Body of pancreas (tissue), 4 donors: ENCODE measurements around the gene TIFAB. TPM values are rescaled to one million over a fixed set of nuclear protein-coding genes. Genes with fewer than 3 reads are reported as not detected.

Experiments
- ATAC-seq: fragments of 150-250 bp; one replicate; pipeline ENCODE4 v1.9.1; 2016
- DNase-seq, 4 donors: peaks; one replicate each; pipeline ENCODE4 v3.0.0-alpha.2; 2019
- H3K27ac ChIP-seq, 4 donors: fragments of 200-600 bp; sonication (generic); 1 replicate in 3 of 4; 2 replicates in 1 of 4; pipeline versions ENCODE4 v1.5.1 to v1.6.1; 2016 to 2019; ENCODE audit warnings: mild to moderate bottlenecking in 1 of 4, mixed read lengths in 1 of 4, moderate library complexity in 1 of 4
- H3K27me3 ChIP-seq, 2 donors: fragments of 200-600 bp; sonication (generic); one replicate each; pipeline ENCODE4 v1.6.0; 2016; ENCODE audit warnings: mild to moderate bottlenecking in 1 of 2
- H3K36me3 ChIP-seq, 2 donors: fragments of 200-600 bp; sonication (generic); replicated peaks in 1 of 2; 2 replicates each; pipeline ENCODE4 v1.5.1; 2016; ENCODE audit warnings: low read depth in 2 of 2; ENCODE audit not compliant: insufficient read depth in 1 of 2
- H3K4me1 ChIP-seq: fragments of 200-600 bp; sonication (generic); one replicate; pipeline ENCODE4 v1.6.0; 2016
- H3K4me3 ChIP-seq, 2 donors: fragments of 200-600 bp; sonication (generic); 1 replicate in 1 of 2; 2 replicates in 1 of 2; pipeline ENCODE4 v1.5.1; 2016 to 2019
- H3K9me3 ChIP-seq, 3 donors: fragments of 200-600 bp; sonication (generic); 1 replicate in 2 of 3; 2 replicates in 1 of 3; pipeline ENCODE4 v1.5.1; 2016
- CTCF ChIP-seq, 7 experiments: fragments of 450-650 bp in 4 of 7; fragments of 200-600 bp in 3 of 7; sonication (generic) in 3 of 7; IDR thresholded peaks; one replicate each; pipeline ENCODE4 v1.5.1; 2016 to 2019; ENCODE audit warnings: antibody characterized with exemption in 7 of 7
- POLR2A ChIP-seq, 3 donors: fragments of 450-650 bp; IDR thresholded peaks; one replicate each; pipeline ENCODE4 v1.6.1; 2016; ENCODE audit warnings: antibody characterized with exemption in 3 of 3, mild to moderate bottlenecking in 2 of 3
- WGBS, 2 donors: methylation state at CpG; one replicate each; pipeline ENCODE4 v1.1.5; 2017; 5-methylcytosine and 5-hydroxymethylcytosine counted together
- intact Hi-C: fragments of 100-400 bp; cut with DNase I; formaldehyde crosslinking; loops from one replicate; pipeline ENCODE4 v1.15.1; 2023
- total RNA-seq, 2 donors: library from RNA; depleted of rRNA; stranded (reverse); fragments of >200 nt; gene quantifications; one replicate each; pipeline ENCODE4 v1.1.0, GENCODE V29; 2016

TIFAB gene
- total RNA-seq, 2 donors from 2014 or later: not detected

DNA sequence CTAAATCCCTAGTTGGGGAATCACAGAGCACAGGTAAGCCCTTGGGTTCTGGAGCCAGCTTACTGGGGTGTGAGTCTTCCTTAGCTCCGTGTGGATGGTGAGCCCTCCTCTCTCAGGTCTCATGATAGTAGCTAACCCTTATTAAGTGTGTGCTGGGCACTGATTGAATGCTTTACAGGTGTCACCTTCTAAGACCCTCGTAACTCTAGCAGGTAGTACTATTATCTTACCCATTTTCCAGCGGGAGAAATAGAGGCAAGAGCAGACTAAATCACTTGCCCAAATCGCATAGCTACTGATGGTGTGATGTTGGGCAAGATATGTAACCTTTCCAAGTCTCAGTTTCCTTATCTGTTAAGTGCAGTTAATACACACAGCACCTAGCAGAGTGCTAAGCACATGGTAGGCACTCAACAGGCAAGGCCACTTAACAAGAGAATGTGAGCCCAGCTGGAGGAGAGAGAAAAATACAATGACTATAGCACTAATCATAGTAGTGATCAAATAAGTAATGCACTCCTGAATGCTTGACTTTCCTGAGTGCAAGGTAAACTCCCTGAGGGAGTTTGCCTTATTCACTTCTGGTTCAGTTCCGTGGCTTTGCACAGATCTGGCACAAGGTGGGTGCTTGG, 4.7 kb downstream of the TIFAB start, which contains the start of gene DCANP1:
Gene DCANP1 (minus strand): TSS at position 51 of the 632 bp plus-strand sequence. CDS start 240 bp downstream, outside the sequence.
- H3K4me3 ChIP-seq: no peak within 1 kb of the TSS
- DNase-seq: no peak
- ATAC-seq: no peak
- no peaks in the 10 kb centered on the region for H3K36me3 ChIP-seq
- TF ChIP-seq CTCF (IDR thresholded peaks at IDR 0.05) (no peak), POLR2A (IDR thresholded peaks at IDR 0.05) (no peak)
- H3K27ac ChIP-seq: no peak within 1 kb of the TSS
- no peaks in the 10 kb centered on the region for H3K9me3 ChIP-seq
- H3K27me3 ChIP-seq: no peaks in the 10 kb centered on the region
- WGBS, 2 donors: 70 to 72% methylated on average over 5 of the region's 5 CpGs
- intact Hi-C loops: no loop called here
- no peaks in the 10 kb centered on the region for H3K4me1 ChIP-seq

GRCh38 chr5:135446615-135447014, 5.5 kb downstream of the TIFAB start:
- Histone ChIP-seq H3K4me1 (no peaks in the 10 kb centered on the region), H3K4me3 (no peak overlapping the region), H3K9me3 (no peaks in the 10 kb centered on the region), H3K36me3 (no peaks in the 10 kb centered on the region), H3K27ac (no peak overlapping the region), H3K27me3 (no peaks in the 10 kb centered on the region)
- TF ChIP-seq POLR2A (IDR thresholded peaks at IDR 0.05) (no peak), CTCF (IDR thresholded peaks at IDR 0.05) (no peak)
- 81 to 83% methylated on average over 7 of the region's 7 CpGs for WGBS, 2 donors
- DNase-seq (no peak), ATAC-seq (no peak)
- intact Hi-C loops: no loop called here

DNA sequence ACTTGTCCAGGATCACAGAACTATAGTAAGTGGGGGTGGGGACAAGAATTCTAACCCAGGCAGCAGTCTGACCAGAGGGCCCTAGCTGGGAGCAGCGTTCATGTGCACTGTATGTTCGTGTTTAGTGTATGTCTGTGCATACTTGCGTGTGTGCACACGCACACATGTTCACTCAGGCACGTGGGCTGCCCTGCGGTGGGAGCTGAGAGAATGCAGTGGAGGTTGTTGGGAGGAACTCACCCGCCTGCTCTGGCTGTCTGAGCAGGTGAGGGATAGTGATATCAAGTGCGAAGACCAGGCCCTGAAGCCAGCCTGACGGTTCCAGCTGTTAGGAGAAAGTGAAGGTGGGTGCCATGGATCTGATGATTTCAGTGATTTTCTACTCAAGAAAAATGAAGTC, 5.9 kb downstream of the TIFAB start:
- TF ChIP-seq POLR2A (IDR thresholded peaks at IDR 0.05) (no peak), CTCF (IDR thresholded peaks at IDR 0.05) (no peak)
- H3K27me3 ChIP-seq: no peaks in the 10 kb centered on the region
- H3K4me1 ChIP-seq: no peaks in the 10 kb centered on the region
- no peak overlapping the region for H3K27ac ChIP-seq
- no peak for DNase-seq
- 70 to 81% methylated on average over 9 of the region's 9 CpGs for WGBS, 2 donors
- intact Hi-C loops: no loop called here
- no peaks in the 10 kb centered on the region for H3K36me3 ChIP-seq
- H3K9me3 ChIP-seq: no peaks in the 10 kb centered on the region
- no peak overlapping the region for H3K4me3 ChIP-seq
- no peak for ATAC-seq

DNA sequence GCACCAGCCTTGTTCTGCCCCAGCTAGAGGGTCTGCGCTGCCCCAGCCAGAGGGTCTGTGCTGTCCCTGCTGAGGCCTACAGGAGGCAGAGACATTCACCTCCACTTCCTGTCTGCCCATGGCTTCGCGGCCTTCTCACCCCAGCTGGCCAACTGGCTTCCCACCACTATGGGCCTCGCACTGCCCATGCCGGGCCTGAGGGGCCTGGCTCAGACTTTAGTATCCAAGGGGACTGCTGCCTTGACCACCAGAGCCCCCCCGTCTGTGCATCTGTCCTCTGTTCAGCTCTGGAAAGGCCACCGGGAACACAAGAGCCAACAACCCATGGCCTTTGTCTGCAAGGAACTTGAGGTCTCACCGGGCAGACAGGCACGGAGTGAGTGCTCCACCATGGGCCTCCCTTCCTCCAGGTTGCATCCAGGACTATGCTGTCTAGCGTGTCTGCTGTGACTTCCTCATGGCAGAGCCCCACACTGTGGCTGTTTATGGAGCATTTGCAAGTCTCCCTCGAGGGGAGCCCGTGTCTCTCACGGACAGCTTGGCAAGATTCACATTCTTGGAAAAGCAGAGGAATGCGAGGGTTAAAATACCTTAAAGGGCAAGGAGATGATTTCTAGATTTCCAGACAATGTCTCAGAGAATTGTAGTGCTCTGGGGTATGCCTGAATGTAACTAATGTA, 6.7 kb downstream of the TIFAB start:
- Histone ChIP-seq H3K36me3 (no peaks in the 10 kb centered on the region), H3K4me1 (no peaks in the 10 kb centered on the region), H3K27me3 (no peaks in the 10 kb centered on the region), H3K9me3 (no peaks in the 10 kb centered on the region), H3K27ac (no peak overlapping the region), H3K4me3 (no peak overlapping the region)
- no peak for DNase-seq
- TF ChIP-seq POLR2A (IDR thresholded peaks at IDR 0.05) (no peak), CTCF (IDR thresholded peaks at IDR 0.05) (no peak)
- WGBS, 2 donors: 84% methylated on average over 14 of the region's 14 CpGs
- no peak for ATAC-seq
- intact Hi-C loops: no loop called here

DNA sequence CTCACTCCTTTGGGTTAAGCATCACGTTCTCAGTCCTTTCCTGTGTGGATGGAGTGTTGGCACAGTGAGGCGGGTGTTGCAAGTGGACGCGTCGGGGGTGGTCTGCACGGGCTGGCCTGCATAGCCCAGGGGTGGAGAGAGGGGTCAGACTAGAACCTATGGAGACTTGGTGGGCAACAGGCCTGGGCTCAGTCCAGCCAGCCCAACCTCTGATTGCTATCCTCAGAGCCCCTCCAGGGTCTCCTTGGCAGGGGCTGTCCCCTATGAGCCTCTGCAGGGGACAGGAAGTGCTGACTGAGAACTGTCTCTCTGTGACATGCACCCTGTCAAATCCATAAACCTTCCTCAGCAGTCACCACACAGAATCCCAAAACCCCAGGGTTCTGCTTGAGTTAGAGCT, 7.3 kb downstream of the TIFAB start:
- H3K36me3 ChIP-seq: no peaks in the 10 kb centered on the region
- no peak overlapping the region for H3K4me3 ChIP-seq
- WGBS, 2 donors: 86 to 89% methylated on average over 5 to 6 of the region's 6 CpGs
- H3K4me1 ChIP-seq: no peaks in the 10 kb centered on the region
- intact Hi-C loops: no loop called here
- no peak for TF ChIP-seq POLR2A (IDR thresholded peaks at IDR 0.05)
- TF ChIP-seq CTCF (IDR thresholded peaks at IDR 0.05): no peak
- H3K9me3 ChIP-seq: no peaks in the 10 kb centered on the region
- ATAC-seq (no peak), DNase-seq (no peak)
- H3K27ac ChIP-seq: no peak overlapping the region
- H3K27me3 ChIP-seq: no peaks in the 10 kb centered on the region
